NCI-H748 (cell line): ENCODE results near the gene SDR39U1.
"Not testable (repeated sequence)": the region's sequence is repeated elsewhere in the genome, so short reads cannot be mapped to it uniquely, and the experiment has no call there.

Source experiments
- DNase-seq: peaks from one replicate; lab custom pipeline; 2025; ENCODE audit not compliant: unreplicated experiment; lab: John Stamatoyannopoulos, UW

Gene SDR39U1

GRCh38 chr14:24442240-24443052, at the start of gene SDR39U1:
SDR39U1 (minus strand) TSS chr14:24442776; CDS start chr14:24442769, 7 bp downstream.
- DNase-seq = peak; percentile 99

GRCh38 chr14:24491586-24492408, 49.2 kb upstream of the SDR39U1 start:
- DNase-seq = peak; percentile 33

GRCh38 chr14:24483604-24484252, 41.2 kb upstream of the SDR39U1 start:
- DNase-seq = no peak

GRCh38 chr14:24482699-24483303, 40.2 kb upstream of the SDR39U1 start:
- not testable (repeated sequence) for DNase-seq

GRCh38 chr14:24481622-24482324, 39.2 kb upstream of the SDR39U1 start:
- DNase-seq = peak; percentile 33

GRCh38 chr14:24479999-24480398, 37.4 kb upstream of the SDR39U1 start:
- not testable (repeated sequence) for DNase-seq

- DNase-seq = no peak
Observed at GRCh38 chr14:24475261-24475660, 32.7 kb upstream of the SDR39U1 start.

GRCh38 chr14:24473211-24473610, 30.6 kb upstream of the SDR39U1 start:
- no peak for DNase-seq

- not testable (repeated sequence) for DNase-seq
Observed at GRCh38 chr14:24470450-24470849, 27.9 kb upstream of the SDR39U1 start.

- DNase-seq = no peak
Observed at GRCh38 chr14:24465805-24466204, 23.2 kb upstream of the SDR39U1 start.

- DNase-seq = no peak
Observed at GRCh38 chr14:24465368-24465767, 22.8 kb upstream of the SDR39U1 start.

GRCh38 chr14:24463884-24464785, 21.6 kb upstream of the SDR39U1 start:
- DNase-seq = peak; percentile 33

GRCh38 chr14:24463017-24463883, 20.7 kb upstream of the SDR39U1 start:
- no peak for DNase-seq

GRCh38 chr14:24461336-24461735, 18.8 kb upstream of the SDR39U1 start:
- no peak for DNase-seq

GRCh38 chr14:24459331-24459730, 16.8 kb upstream of the SDR39U1 start:
- no peak for DNase-seq

- DNase-seq = no peak
Observed at GRCh38 chr14:24458736-24459135, 16.2 kb upstream of the SDR39U1 start.

GRCh38 chr14:24456980-24457379, 14.4 kb upstream of the SDR39U1 start:
- no peak for DNase-seq

- not testable (repeated sequence) for DNase-seq
Observed at GRCh38 chr14:24450828-24451227, 8.3 kb upstream of the SDR39U1 start.
